Measurements from ENCODE around the gene SDCCAG8. TPM values are rescaled to one million over a fixed set of nuclear protein-coding genes. Genes with fewer than 3 reads are reported as not detected.
A peak's percentile ranks its signal among the peaks of the same experiment; 100 is the strongest.
"Not testable (repeated sequence)": the region's sequence is repeated elsewhere in the genome, so short reads cannot be mapped to it uniquely, and the experiment has no call there.

The SDCCAG8 gene
- total RNA-seq = 31.6 and 38.9 TPM in 2 replicates
- long read RNA-seq, transcript SDCCAG8-201 (18 exons, 2,567 nt) = major isoform, 5 of 90 reads
- long read RNA-seq, partial matches to known transcripts = 34 of 90 reads
- long read RNA-seq, other reads (novel, unspliced or antisense) = 51 of 90 reads

- H3K4me3 Mint-ChIP-seq (ENCODE audit: low read depth) = peak within 1 kb of the TSS; percentile 88
These were observed at the start of gene SDCCAG8 for GRCh38 chr1:243255791-243256512. Gene SDCCAG8, plus strand, starts transcription at chr1:243256041. Its CDS starts 133 bp downstream, at chr1:243256174.

GRCh38 chr1:243211984-243212383 lies 43.9 kb upstream of the SDCCAG8 start:
- H3K27me3 Mint-ChIP-seq; H3K9me3 Mint-ChIP-seq (ENCODE audit: low read depth); DNase-seq (ENCODE audit: low spot score, unreplicated experiment); H3K27ac Mint-ChIP-seq; H3K4me3 Mint-ChIP-seq (ENCODE audit: low read depth); H3K4me1 Mint-ChIP-seq (ENCODE audit: low read depth): not testable (repeated sequence)
- H3K36me3 Mint-ChIP-seq (ENCODE audit: insufficient read depth) = peaks cover 16% of the 10 kb centered on the region

More at GRCh38 chr1:243255791-243256512, at the start of gene SDCCAG8:
- no peaks in the 10 kb centered on the region for H3K36me3 Mint-ChIP-seq (ENCODE audit: insufficient read depth)
- H3K9me3 Mint-ChIP-seq (ENCODE audit: low read depth) = no peaks in the 10 kb centered on the region
- H3K4me1 Mint-ChIP-seq (ENCODE audit: low read depth) = peaks cover 21% of the 10 kb centered on the region
- H3K27me3 Mint-ChIP-seq = no peaks in the 10 kb centered on the region
- DNase-seq (ENCODE audit: low spot score, unreplicated experiment) = peak; percentile 93
- TF ChIP-seq CTCF (IDR thresholded peaks at IDR 0.05; ENCODE audit: unreplicated experiment) = no peak
- peak within 1 kb of the TSS; percentile 97 for H3K27ac Mint-ChIP-seq

GRCh38 chr1:243213045-243213787 lies 42.6 kb upstream of the SDCCAG8 start:
- H3K27me3 Mint-ChIP-seq = no peaks in the 10 kb centered on the region
- H3K4me3 Mint-ChIP-seq (ENCODE audit: low read depth) = no peak overlapping the region
- no peaks in the 10 kb centered on the region for H3K4me1 Mint-ChIP-seq (ENCODE audit: low read depth)
- no peak for DNase-seq (ENCODE audit: low spot score, unreplicated experiment)
- H3K27ac Mint-ChIP-seq = no peak overlapping the region
- no peak for TF ChIP-seq CTCF (IDR thresholded peaks at IDR 0.05; ENCODE audit: unreplicated experiment)
- H3K36me3 Mint-ChIP-seq (ENCODE audit: insufficient read depth) = peaks cover 21% of the 10 kb centered on the region
- H3K9me3 Mint-ChIP-seq (ENCODE audit: low read depth) = peaks cover 4% of the 10 kb centered on the region

GRCh38 chr1:243215276-243215875 lies 40.5 kb upstream of the SDCCAG8 start:
- H3K9me3 Mint-ChIP-seq (ENCODE audit: low read depth); DNase-seq (ENCODE audit: low spot score, unreplicated experiment); H3K27me3 Mint-ChIP-seq; H3K4me3 Mint-ChIP-seq (ENCODE audit: low read depth); H3K27ac Mint-ChIP-seq; H3K4me1 Mint-ChIP-seq (ENCODE audit: low read depth): not testable (repeated sequence)
- peaks cover 28% of the 10 kb centered on the region for H3K36me3 Mint-ChIP-seq (ENCODE audit: insufficient read depth)

GRCh38 chr1:243216741-243217140 lies 39.1 kb upstream of the SDCCAG8 start:
- peaks cover 4% of the 10 kb centered on the region for H3K9me3 Mint-ChIP-seq (ENCODE audit: low read depth)
- no peak for TF ChIP-seq CTCF (IDR thresholded peaks at IDR 0.05; ENCODE audit: unreplicated experiment)
- no peak for DNase-seq (ENCODE audit: low spot score, unreplicated experiment)
- no peaks in the 10 kb centered on the region for H3K4me1 Mint-ChIP-seq (ENCODE audit: low read depth)
- peaks cover 39% of the 10 kb centered on the region for H3K36me3 Mint-ChIP-seq (ENCODE audit: insufficient read depth)
- no peaks in the 10 kb centered on the region for H3K27me3 Mint-ChIP-seq
- H3K27ac Mint-ChIP-seq = no peak overlapping the region
- H3K4me3 Mint-ChIP-seq (ENCODE audit: low read depth) = no peak overlapping the region

GRCh38 chr1:243217349-243217748 lies 38.5 kb upstream of the SDCCAG8 start:
- Mint-ChIP-seq H3K36me3 (ENCODE audit: insufficient read depth) (peaks cover 40% of the 10 kb centered on the region), H3K9me3 (ENCODE audit: low read depth) (peaks cover 4% of the 10 kb centered on the region)

More at GRCh38 chr1:243217349-243217748, 38.5 kb upstream of the SDCCAG8 start:
- no peak for DNase-seq (ENCODE audit: low spot score, unreplicated experiment)
- no peak for TF ChIP-seq CTCF (IDR thresholded peaks at IDR 0.05; ENCODE audit: unreplicated experiment)
- Mint-ChIP-seq H3K4me3 (ENCODE audit: low read depth) (no peak overlapping the region), H3K27ac (no peak overlapping the region), H3K4me1 (ENCODE audit: low read depth) (no peaks in the 10 kb centered on the region), H3K27me3 (no peaks in the 10 kb centered on the region)
